Measurements from ENCODE around the gene ANGPTL4.
A peak's percentile ranks its signal among the peaks of the same experiment; 100 is the strongest.
"Not testable (repeated sequence)": the region's sequence is repeated elsewhere in the genome, so short reads cannot be mapped to it uniquely, and the experiment has no call there.

Gene ANGPTL4

GRCh38 chr19:8334458-8335342 is 29.3 kb upstream of the ANGPTL4 start:
- peak; percentile 44 for DNase-seq

DNA sequence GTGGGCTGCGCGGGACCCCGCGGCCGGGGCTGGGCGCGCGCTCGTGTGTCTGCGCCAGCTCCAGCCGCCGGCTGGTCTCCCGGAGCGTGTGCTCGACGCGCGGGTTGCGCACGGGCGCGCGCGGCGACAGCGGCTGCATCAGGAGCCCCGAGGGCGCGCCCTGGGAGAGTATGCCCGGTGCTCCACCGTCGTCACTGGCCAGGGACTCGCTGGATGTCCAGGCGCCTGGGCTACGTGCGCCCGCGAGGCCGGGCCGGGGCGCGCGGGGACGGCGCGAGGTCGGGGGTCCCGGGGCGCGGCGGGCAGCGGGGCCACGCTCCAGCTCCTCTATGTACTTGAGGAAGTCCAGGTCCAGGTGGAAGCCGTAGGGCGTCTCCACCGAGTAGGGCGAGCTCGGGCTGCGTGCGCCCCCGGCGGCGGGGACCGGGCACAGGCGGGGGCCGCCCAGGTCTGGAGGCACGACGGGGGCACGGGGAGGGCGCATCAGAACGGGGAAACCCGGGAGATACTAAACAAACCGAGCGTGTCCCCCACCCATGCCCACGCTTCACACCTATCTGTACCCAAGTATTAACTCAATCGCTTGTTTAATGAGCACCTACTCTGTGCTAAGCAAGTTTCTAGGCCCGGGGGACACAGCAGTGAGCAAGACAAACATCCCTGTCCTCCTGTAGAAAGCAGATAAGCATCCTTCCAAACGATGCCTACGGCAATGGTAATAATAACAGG is 28.4 kb upstream of the ANGPTL4 start:
- no peak for DNase-seq

DNA sequence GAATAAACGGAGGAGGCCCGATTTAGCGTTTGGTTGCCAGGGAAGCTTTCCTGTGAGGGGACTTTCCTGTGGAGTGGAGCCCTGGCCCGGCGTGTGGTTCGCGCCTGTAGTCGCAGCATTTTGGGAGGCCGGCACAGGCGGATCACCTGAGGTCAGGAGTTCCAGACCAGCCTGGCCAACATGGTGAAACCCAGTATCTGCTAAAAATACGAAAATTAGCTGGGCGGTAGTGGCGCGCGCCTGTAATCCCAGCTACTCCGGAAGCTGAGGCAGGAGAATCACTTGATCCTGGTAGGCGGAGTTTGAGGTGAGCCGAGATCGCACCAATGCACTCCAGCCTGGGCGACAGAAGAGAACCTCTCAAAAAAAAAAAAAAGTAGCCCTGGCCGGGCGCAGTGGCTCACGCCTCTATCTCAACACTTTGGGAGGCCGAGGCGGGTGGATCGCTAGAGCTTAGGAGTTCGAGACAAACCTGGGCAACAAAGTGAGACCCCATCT is 27.8 kb upstream of the ANGPTL4 start:
- DNase-seq: no peak

GRCh38 chr19:8336660-8337059 is 27.3 kb upstream of the ANGPTL4 start:
- DNase-seq: no peak

GRCh38 chr19:8337728-8338127 is 26.2 kb upstream of the ANGPTL4 start:
- no peak for DNase-seq

- no peak for DNase-seq
These were observed 25.1 kb upstream of the ANGPTL4 start for GRCh38 chr19:8338835-8339234.

GRCh38 chr19:8340341-8341096 is 23.4 kb upstream of the ANGPTL4 start:
- DNase-seq: no peak

- not testable (repeated sequence) for DNase-seq
These were observed 22.5 kb upstream of the ANGPTL4 start for GRCh38 chr19:8341504-8341903.

- no peak for DNase-seq
These were observed 21.7 kb upstream of the ANGPTL4 start for GRCh38 chr19:8342316-8342683.

DNA sequence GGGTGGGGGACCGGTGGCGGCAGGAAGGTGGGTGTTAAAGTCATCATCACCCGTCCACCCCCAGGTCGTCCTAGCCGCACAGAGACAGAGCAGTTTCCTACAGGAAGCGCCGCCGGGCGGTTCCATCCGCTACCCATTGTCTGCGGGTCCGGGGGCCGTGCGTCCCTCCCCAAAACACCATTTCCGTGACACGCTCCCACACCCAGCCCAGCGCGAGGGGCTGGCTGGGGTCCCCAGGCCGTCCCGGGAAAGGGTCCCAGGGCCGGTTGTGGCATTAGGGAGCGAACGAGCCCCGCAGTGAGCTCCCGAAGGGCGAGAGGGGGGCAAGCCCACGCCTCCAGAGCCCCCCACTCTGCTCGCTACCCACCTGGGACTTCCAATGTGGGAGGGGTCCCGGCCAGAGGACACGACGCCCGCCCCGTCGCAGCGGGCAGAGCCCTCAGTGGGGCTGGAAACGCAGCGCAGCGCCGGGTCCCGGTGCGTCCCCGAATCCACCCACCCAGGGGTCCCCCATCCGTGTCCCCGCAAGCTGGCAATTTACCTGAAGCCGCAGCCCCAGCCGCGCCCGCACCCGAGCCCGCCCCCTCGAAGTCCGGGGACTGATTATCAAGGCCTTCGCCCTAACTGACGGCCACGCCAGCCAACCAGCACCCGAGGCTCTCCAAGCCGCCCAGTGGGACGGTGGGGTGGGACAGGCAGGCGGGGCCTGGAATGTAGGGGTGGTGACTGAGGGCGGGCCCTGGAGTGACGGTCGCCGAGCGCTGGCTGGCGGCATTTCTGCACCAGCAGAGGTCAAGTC is 21.1 kb upstream of the ANGPTL4 start, which contains the start of gene KANK3:
KANK3 (minus strand) TSS at position 579 of the 799 bp plus-strand sequence. CDS start 5,434 bp downstream, outside the sequence.
- DNase-seq: no peak

- DNase-seq: no peak
These were observed 20.5 kb upstream of the ANGPTL4 start for GRCh38 chr19:8343483-8343844.

DNA sequence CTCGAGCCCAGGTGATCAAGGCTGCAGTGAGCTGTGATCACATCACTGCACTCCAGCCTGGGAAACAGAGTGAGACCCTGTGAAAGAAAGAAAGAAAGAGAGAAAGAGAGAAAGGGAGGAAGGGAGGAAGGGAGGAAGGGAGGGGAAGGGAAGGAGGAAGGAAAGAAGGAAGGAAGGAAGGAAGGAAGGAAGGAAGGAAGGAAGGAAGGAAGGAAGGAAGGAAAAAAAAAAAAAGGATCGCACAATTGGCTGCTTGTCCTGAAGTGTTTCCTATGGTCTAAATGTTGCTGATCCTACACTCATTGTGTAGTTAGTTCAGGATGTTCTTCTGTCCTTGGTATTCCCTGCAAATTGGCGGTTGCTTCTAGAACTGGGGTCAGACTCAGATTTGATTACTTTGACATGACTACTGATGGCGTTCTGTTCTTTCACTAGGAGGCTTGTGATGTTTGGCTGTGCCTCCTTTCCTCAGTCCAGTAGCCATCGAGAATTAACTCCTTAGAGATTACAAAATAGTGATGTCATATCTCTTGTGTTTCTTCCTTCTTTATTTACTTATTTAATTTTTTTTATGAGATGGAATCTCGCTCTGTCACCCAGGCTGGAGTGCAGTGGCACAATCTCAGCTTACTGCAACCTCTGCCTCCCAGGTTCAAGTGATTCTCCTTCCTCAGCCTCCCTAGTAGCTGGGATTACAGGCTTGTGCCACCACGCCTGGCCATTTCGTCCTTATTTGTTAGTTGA is 14.2 kb upstream of the ANGPTL4 start:
- DNase-seq: not testable (repeated sequence)

GRCh38 chr19:8352134-8352827 is 11.7 kb upstream of the ANGPTL4 start:
- DNase-seq: no peak

DNA sequence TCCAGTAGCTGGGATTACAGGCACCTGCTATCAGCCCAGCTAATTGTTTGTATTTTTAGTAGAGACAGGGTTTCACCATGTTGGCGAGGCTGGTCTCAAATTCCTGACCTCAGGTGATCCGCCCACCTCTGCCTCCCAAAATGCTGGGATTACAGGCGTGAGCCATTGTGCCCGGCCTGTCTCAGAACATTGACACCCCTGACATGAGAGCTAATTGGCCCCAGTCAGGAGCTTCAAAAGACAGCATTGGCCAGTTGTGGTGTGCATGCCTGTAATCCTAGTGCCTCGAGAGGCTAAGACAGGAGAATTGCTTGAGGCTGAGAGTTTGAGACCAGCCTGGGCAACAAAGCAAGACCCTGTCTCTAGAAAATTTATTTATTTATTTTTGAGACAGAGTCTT is 11.1 kb upstream of the ANGPTL4 start:
- not testable (repeated sequence) for DNase-seq

GRCh38 chr19:8355631-8356402 is 8.1 kb upstream of the ANGPTL4 start:
- no peak for DNase-seq

DNA sequence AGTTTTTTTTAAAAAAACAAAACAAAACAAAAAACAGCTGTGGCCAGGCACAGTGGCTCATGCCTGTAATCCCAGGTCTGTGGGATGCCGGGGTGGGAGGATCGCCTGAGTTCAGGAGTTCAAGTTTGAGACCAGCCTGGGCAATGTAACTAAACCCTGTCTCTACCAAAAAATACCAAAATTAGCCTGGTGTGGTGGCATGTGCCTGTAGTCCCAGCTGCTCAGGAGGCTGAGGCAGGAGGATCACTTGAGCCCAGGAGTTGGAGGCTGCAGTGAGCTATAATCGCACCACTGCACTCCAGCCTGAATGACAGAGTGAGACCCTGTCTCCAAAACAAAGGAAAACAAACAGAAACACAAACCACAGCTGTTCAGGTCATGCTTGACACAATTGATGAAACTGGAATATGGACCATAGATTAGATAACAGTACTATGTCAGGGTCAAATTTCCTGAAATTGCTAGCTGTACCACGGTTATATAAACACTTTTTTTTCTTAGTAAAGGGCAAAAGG is 6.9 kb upstream of the ANGPTL4 start:
- DNase-seq: no peak

GRCh38 chr19:8358948-8359347 is 5.0 kb upstream of the ANGPTL4 start:
- no peak for DNase-seq

DNA sequence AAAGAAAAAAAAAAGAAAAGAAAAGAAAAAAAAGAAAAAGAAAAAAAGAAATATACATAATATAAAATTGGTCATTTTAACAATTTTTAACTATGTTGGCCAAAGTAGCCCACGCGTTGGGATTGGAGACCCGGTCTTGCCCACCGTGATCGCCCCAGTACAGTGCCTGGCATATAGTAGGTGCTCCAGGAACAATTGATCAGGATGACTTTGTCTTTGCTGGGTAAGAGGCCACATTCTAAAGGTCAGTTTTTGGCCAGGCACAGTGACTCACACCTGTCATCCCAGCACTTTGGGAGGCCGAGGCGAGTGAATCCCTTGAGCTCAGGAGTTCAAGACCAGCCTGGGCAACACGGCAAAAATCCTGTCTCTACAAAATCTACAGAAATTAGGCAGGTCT is 3.8 kb upstream of the ANGPTL4 start:
- DNase-seq: no peak

GRCh38 chr19:8361921-8362793 is 1.8 kb upstream of the ANGPTL4 start:
- peak; percentile 87 for DNase-seq

Data from SHP77 treated with DMSO at 0.1 percent for 48 hours (cell line).